HCT116 (cell line): ENCODE data around the gene MBNL2. TPM values are rescaled to one million over a fixed set of nuclear protein-coding genes. Genes with fewer than 3 reads are reported as not detected.

Experiments
- ATAC-seq: fragments of 200-7000 bp; cut with Tn5 transposase; 2 replicates; pipeline ENCODE4 v1.9.1; 2020; ENCODE audit warnings: mild to moderate bottlenecking, moderate library complexity
- BruUV-seq: library from RNA; stranded (reverse); fragments of 400-500 nt; replicated peaks from 2 replicates; lab custom pipeline; 2021; lab: Mats Ljungman, UMichigan
- CTCF ChIA-PET: fragments of 300-600 bp; sonication (Branson Sonifier 250); formaldehyde crosslinking; loops from one replicate; lab custom pipeline; 2021; ENCODE audit warnings: antibody characterized with exemption; lab: Charles Lee
- POLR2A ChIA-PET: fragments of 300-600, 350-600 bp; sonication (Branson Sonifier 250); formaldehyde crosslinking; loops from one replicate; lab custom pipeline; 2021; ENCODE audit warnings: antibody characterized with exemption; lab: Charles Lee
- RAD21 ChIA-PET, 2 experiments: fragments of 300-600 bp; sonication (Branson Sonifier 250); formaldehyde crosslinking; loops; one replicate each; lab custom pipeline; 2023; ENCODE audit warnings: low total read pairs in 2 of 2; ENCODE audit not compliant: uncharacterized antibody in 2 of 2, unreplicated experiment in 2 of 2, low non-redundant PET in 1 of 2; lab: Charles Lee
- DNase-seq: peaks from one replicate; pipeline ENCODE4 v3.0.0-alpha.2; 2010; ENCODE audit warnings: low read depth, low spot score
- H2AFZ ChIP-seq: fragments of 200-600 bp; shearing (Covaris generic), sonication (generic); 2 replicates; pipeline ENCODE4 v1.6.1; 2017; ENCODE audit warnings: low read depth, mixed run types, mixed read lengths, antibody characterized with exemption, low read length; ENCODE audit not compliant: poor library complexity, severe bottlenecking
- H3K27ac ChIP-seq: 2 replicates; pipeline ENCODE4 v1.5.1; 2012; ENCODE audit warnings: low read depth, low read length
- H3K27me3 ChIP-seq: fragments of 200-600 bp; sonication (generic); 2 replicates; pipeline ENCODE4 v1.6.1; 2016; ENCODE audit warnings: mixed run types, low read length, mixed read lengths; ENCODE audit not compliant: insufficient read depth
- H3K36me3 ChIP-seq, 2 experiments: fragments of 200-500 bp in 1 of 2; fragments of 200-600 bp in 1 of 2; sonication (Bioruptor generic) in 1 of 2; sonication (generic) in 1 of 2; 2 replicates each; pipeline versions ENCODE4 v1.5.1 to v1.6.1; 2014 to 2016; ENCODE audit warnings: low read length in 2 of 2, inconsistent platforms in 1 of 2, mixed read lengths in 1 of 2, mixed run types in 1 of 2; ENCODE audit not compliant: insufficient read depth in 2 of 2, control insufficient read depth in 1 of 2
- H3K4me1 ChIP-seq, 2 experiments: fragments of 200-600 bp in 1 of 2; sonication (generic) in 1 of 2; 2 replicates each; pipeline versions ENCODE4 v1.5.1 to v1.6.1; 2012 to 2017; ENCODE audit warnings: low read length in 2 of 2, inconsistent platforms in 1 of 2, mild to moderate bottlenecking in 1 of 2, mixed read lengths in 1 of 2, mixed run types in 1 of 2, moderate library complexity in 1 of 2; ENCODE audit not compliant: insufficient read depth in 2 of 2, control insufficient read depth in 1 of 2
- H3K4me2 ChIP-seq: fragments of 200-600 bp; sonication (generic); 2 replicates; pipeline ENCODE4 v1.6.1; 2017; ENCODE audit warnings: mixed run types, low read length, mixed read lengths
- H3K4me3 ChIP-seq, 2 experiments: fragments of 200-600 bp in 1 of 2; sonication (generic) in 1 of 2; replicated peaks in 1 of 2; 2 replicates each; pipeline ENCODE4 v1.5.1; 2011 to 2016; ENCODE audit warnings: low read length in 2 of 2, control low read depth in 1 of 2, low read depth in 1 of 2, mild to moderate bottlenecking in 1 of 2, mixed read lengths in 1 of 2, mixed run types in 1 of 2
- H3K79me2 ChIP-seq: fragments of 200-600 bp; sonication (generic); 2 replicates; pipeline ENCODE4 v1.6.1; 2017; ENCODE audit warnings: mild to moderate bottlenecking, mixed run types, low read length, moderate library complexity, mixed read lengths; ENCODE audit not compliant: insufficient read depth
- H3K9ac ChIP-seq: fragments of 200-600 bp; sonication (generic); 2 replicates; pipeline ENCODE4 v1.6.1; 2016; ENCODE audit warnings: low read length, mixed read lengths
- H3K9me2 ChIP-seq: fragments of 200-600 bp; sonication (generic), shearing (Covaris generic); 2 replicates; pipeline ENCODE4 v1.6.1; 2017; ENCODE audit warnings: mixed run types, mild to moderate bottlenecking, moderate library complexity; ENCODE audit not compliant: insufficient read depth
- H3K9me3 ChIP-seq, 2 experiments: fragments of 200-500 bp in 1 of 2; fragments of 200-600 bp in 1 of 2; sonication (Bioruptor generic) in 1 of 2; sonication (generic) in 1 of 2; 2 replicates each; pipeline ENCODE4 v1.6.1; 2014 to 2017; ENCODE audit warnings: low read length in 2 of 2, mixed read lengths in 2 of 2, inconsistent platforms in 1 of 2, low read depth in 1 of 2, mild to moderate bottlenecking in 1 of 2, mixed run types in 1 of 2, moderate library complexity in 1 of 2; ENCODE audit not compliant: control insufficient read depth in 1 of 2, insufficient read depth in 1 of 2
- H4K20me1 ChIP-seq: fragments of 200-600 bp; sonication (generic), shearing (Covaris generic); 2 replicates; pipeline ENCODE4 v1.6.1; 2017; ENCODE audit warnings: mixed run types, mild to moderate bottlenecking, moderate library complexity; ENCODE audit not compliant: insufficient read depth
- CEBPB ChIP-seq: IDR thresholded peaks from 2 replicates; pipeline ENCODE4 v1.6.1; 2012; ENCODE audit warnings: low read depth
- EGR1 ChIP-seq: IDR thresholded peaks from 2 replicates; pipeline ENCODE4 v1.6.1; 2012; ENCODE audit warnings: low read depth
- ELF1 ChIP-seq: IDR thresholded peaks from 2 replicates; pipeline ENCODE4 v1.6.1; 2012; ENCODE audit warnings: low read depth, borderline replicate concordance
- EZH2 ChIP-seq: fragments of 200-600 bp; sonication (generic); IDR thresholded peaks from 2 replicates; pipeline ENCODE4 v1.6.1; 2017; ENCODE audit warnings: antibody characterized with exemption, mixed run types
- EZH2phosphoT487 ChIP-seq: fragments of 200-600 bp; IDR thresholded peaks from 2 replicates; pipeline ENCODE4 v1.6.1; 2018; ENCODE audit warnings: antibody characterized with exemption, borderline replicate concordance
- JUND ChIP-seq: IDR thresholded peaks from 2 replicates; pipeline ENCODE4 v1.6.1; 2012
- RAD21 ChIP-seq: IDR thresholded peaks from 2 replicates; pipeline ENCODE4 v1.6.1; 2012; ENCODE audit warnings: low read depth, mild to moderate bottlenecking
- SP1 ChIP-seq: IDR thresholded peaks from 2 replicates; pipeline ENCODE4 v1.6.1; 2012; ENCODE audit warnings: low read depth
- TCF7L2 ChIP-seq: IDR thresholded peaks from 2 replicates; pipeline ENCODE4 v1.7.0; 2011; ENCODE audit warnings: borderline replicate concordance, inconsistent platforms; ENCODE audit not compliant: insufficient read depth, insufficient read length; ENCODE audit errors: extremely low read depth
- YY1 ChIP-seq: IDR thresholded peaks from 2 replicates; pipeline ENCODE4 v1.6.1; 2011; ENCODE audit warnings: low read length, low read depth, moderate library complexity, mild to moderate bottlenecking; ENCODE audit not compliant: insufficient replicate concordance; ENCODE audit errors: extremely low read depth
- intact Hi-C: fragments of 100-400 bp; cut with micrococcal nuclease; formaldehyde crosslinking; loops from 2 replicates; pipeline ENCODE4 v1.10.0; 2022
- total RNA-seq: library from RNA; stranded (reverse); gene quantifications from one replicate; pipeline ENCODE4 v1.2.1, GENCODE V29; 2021; ENCODE audit not compliant: unreplicated experiment
- TF ChIP-seq, protein P1 (sequence below): IDR thresholded peaks from 2 replicates; pipeline ENCODE4 v1.6.1; 2012; ENCODE audit warnings: low read depth
- TF ChIP-seq, protein P2 (sequence below): IDR thresholded peaks from 2 replicates; pipeline ENCODE4 v1.6.1; 2012
- TF ChIP-seq, protein P3 (sequence below), 3 experiments: fragments of 200-600 bp in 1 of 3; sonication (generic) in 1 of 3; IDR thresholded peaks in 2 of 3; conservative IDR thresholded peaks in 1 of 3; 2 replicates each; pipeline ENCODE4 v1.5.1; 2012 to 2017; ENCODE audit warnings: low read depth in 2 of 3, low read length in 2 of 3, antibody characterized with exemption in 1 of 3, borderline replicate concordance in 1 of 3, control low read depth in 1 of 3, mild to moderate bottlenecking in 1 of 3, mixed read lengths in 1 of 3, mixed run types in 1 of 3, moderate library complexity in 1 of 3; ENCODE audit not compliant: insufficient read depth in 1 of 3
- TF ChIP-seq, protein P4 (sequence below): IDR thresholded peaks from 2 replicates; pipeline ENCODE4 v1.6.1; 2012
- TF ChIP-seq, protein P5 (sequence below): IDR thresholded peaks from 2 replicates; pipeline ENCODE4 v1.6.1; 2011; ENCODE audit warnings: mild to moderate bottlenecking, low read length, moderate library complexity; ENCODE audit not compliant: insufficient replicate concordance; ENCODE audit errors: extremely low read depth

Gene MBNL2
- total RNA-seq, 1 experiment from 2014 or later, result 73.9 TPM

DNA sequence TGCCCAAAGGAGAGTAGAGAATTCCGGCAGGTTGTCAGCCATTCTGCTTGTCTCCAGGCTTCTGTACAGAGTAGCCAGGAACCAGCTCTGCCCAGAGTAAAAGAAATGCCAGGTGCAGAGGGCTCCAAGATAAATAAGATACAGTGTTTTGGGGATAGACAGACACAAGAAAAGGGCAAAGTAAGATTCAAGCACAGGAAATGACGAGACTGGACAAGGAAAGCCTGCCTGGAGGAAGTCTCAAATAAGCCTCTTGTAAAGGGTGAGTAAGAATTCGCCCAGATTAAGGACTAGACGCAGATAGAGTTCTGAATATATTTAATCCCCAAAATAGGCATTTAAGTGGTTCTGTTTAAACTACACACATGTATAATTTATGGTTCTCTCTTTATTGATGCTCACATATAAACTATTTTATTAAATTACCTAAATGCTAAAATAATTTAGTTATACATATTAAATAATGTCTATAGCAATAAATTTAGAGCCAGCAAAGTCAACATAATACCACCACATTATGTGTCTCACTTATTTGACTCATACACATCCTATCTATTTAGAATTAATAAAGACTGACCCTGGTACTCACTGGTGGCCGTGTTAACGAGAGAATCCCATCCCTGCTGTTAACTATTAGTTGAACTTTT is 113.5 kb downstream of the MBNL2 start:
- Histone ChIP-seq H3K4me1 (peaks cover 3 to 6% of the 10 kb centered on the region in 2 experiments; a peak in 2 of 4 replicates), H3K9me3 (no peaks in the 10 kb centered on the region), H3K9me2 (no peaks in the 10 kb centered on the region), H4K20me1 (no peaks in the 10 kb centered on the region), H2AFZ (no peak overlapping the region), H3K4me3 (no peak overlapping the region), H3K79me2 (0 out of 2 replicates have a peak, but pooled peaks cover 4% of the 10 kb centered on the region), H3K9ac (no peak overlapping the region), H3K36me3 (peaks cover 2 to 3% of the 10 kb centered on the region in 2 experiments; a peak in 1 of 4 replicates), H3K4me2 (no peak overlapping the region), H3K27me3 (no peaks in the 10 kb centered on the region), H3K27ac (no peak overlapping the region)
- TF ChIP-seq TCF7L2, result no peak
- TF ChIP-seq SP1, result no peak
- TF ChIP-seq, protein P1, sequence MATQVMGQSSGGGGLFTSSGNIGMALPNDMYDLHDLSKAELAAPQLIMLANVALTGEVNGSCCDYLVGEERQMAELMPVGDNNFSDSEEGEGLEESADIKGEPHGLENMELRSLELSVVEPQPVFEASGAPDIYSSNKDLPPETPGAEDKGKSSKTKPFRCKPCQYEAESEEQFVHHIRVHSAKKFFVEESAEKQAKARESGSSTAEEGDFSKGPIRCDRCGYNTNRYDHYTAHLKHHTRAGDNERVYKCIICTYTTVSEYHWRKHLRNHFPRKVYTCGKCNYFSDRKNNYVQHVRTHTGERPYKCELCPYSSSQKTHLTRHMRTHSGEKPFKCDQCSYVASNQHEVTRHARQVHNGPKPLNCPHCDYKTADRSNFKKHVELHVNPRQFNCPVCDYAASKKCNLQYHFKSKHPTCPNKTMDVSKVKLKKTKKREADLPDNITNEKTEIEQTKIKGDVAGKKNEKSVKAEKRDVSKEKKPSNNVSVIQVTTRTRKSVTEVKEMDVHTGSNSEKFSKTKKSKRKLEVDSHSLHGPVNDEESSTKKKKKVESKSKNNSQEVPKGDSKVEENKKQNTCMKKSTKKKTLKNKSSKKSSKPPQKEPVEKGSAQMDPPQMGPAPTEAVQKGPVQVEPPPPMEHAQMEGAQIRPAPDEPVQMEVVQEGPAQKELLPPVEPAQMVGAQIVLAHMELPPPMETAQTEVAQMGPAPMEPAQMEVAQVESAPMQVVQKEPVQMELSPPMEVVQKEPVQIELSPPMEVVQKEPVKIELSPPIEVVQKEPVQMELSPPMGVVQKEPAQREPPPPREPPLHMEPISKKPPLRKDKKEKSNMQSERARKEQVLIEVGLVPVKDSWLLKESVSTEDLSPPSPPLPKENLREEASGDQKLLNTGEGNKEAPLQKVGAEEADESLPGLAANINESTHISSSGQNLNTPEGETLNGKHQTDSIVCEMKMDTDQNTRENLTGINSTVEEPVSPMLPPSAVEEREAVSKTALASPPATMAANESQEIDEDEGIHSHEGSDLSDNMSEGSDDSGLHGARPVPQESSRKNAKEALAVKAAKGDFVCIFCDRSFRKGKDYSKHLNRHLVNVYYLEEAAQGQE, result no peak
- TF ChIP-seq, protein P2, sequence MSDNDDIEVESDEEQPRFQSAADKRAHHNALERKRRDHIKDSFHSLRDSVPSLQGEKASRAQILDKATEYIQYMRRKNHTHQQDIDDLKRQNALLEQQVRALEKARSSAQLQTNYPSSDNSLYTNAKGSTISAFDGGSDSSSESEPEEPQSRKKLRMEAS, result no peak
- TF ChIP-seq, protein P3, sequence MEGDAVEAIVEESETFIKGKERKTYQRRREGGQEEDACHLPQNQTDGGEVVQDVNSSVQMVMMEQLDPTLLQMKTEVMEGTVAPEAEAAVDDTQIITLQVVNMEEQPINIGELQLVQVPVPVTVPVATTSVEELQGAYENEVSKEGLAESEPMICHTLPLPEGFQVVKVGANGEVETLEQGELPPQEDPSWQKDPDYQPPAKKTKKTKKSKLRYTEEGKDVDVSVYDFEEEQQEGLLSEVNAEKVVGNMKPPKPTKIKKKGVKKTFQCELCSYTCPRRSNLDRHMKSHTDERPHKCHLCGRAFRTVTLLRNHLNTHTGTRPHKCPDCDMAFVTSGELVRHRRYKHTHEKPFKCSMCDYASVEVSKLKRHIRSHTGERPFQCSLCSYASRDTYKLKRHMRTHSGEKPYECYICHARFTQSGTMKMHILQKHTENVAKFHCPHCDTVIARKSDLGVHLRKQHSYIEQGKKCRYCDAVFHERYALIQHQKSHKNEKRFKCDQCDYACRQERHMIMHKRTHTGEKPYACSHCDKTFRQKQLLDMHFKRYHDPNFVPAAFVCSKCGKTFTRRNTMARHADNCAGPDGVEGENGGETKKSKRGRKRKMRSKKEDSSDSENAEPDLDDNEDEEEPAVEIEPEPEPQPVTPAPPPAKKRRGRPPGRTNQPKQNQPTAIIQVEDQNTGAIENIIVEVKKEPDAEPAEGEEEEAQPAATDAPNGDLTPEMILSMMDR (IDR thresholded peaks at IDR 0.05 in 2 of 3, conservative IDR thresholded peaks at IDR 0.05 in 1 of 3; ENCODE audit: borderline replicate concordance in 1 of 3, insufficient read depth in 1 of 3, low read depth in 2 of 3, low read length in 2 of 3), result no peak
- no peak for TF ChIP-seq CEBPB
- TF ChIP-seq JUND, result no peak
- no peak for TF ChIP-seq YY1
- no peak for TF ChIP-seq RAD21
- no peak for TF ChIP-seq EZH2
- TF ChIP-seq, protein P4, sequence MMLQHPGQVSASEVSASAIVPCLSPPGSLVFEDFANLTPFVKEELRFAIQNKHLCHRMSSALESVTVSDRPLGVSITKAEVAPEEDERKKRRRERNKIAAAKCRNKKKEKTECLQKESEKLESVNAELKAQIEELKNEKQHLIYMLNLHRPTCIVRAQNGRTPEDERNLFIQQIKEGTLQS, result no peak
- no peak for TF ChIP-seq EZH2phosphoT487
- no peak for TF ChIP-seq EGR1
- TF ChIP-seq, protein P5, sequence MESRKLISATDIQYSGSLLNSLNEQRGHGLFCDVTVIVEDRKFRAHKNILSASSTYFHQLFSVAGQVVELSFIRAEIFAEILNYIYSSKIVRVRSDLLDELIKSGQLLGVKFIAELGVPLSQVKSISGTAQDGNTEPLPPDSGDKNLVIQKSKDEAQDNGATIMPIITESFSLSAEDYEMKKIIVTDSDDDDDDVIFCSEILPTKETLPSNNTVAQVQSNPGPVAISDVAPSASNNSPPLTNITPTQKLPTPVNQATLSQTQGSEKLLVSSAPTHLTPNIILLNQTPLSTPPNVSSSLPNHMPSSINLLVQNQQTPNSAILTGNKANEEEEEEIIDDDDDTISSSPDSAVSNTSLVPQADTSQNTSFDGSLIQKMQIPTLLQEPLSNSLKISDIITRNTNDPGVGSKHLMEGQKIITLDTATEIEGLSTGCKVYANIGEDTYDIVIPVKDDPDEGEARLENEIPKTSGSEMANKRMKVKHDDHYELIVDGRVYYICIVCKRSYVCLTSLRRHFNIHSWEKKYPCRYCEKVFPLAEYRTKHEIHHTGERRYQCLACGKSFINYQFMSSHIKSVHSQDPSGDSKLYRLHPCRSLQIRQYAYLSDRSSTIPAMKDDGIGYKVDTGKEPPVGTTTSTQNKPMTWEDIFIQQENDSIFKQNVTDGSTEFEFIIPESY, result no peak
- no peak for TF ChIP-seq ELF1
- no TSS peak for BruUV-seq
- RAD21 ChIA-PET, result no interaction called here
- no peak for ATAC-seq
- DNase-seq, result no peak
- POLR2A ChIA-PET, result no interaction called here
- CTCF ChIA-PET, result no interaction called here
- intact Hi-C loops, result no loop called here
